D721Med (cell line): Measurements from ENCODE around the gene COL6A2.

Experiments used
- DNase-seq: peaks from one replicate; pipeline ENCODE4 v3.0.0; 2011; ENCODE audit warnings: low spot score; ENCODE audit not compliant: insufficient read length
- FAIRE-seq: peaks from 2 replicates; lab custom pipeline; 2011; peaks lifted over from hg19 to GRCh38; lab: Jason Lieb, UNC
- CTCF ChIP-seq: IDR thresholded peaks from 2 replicates; pipeline ENCODE4 v1.5.1; 2012; ENCODE audit warnings: mild to moderate bottlenecking, control low read depth; ENCODE audit not compliant: insufficient read depth; ENCODE audit errors: missing control alignments

The COL6A2 gene

GRCh38 chr21:46061518-46061917 is 36.4 kb upstream of the COL6A2 start:
- TF ChIP-seq CTCF: no peak
- no peak for DNase-seq
- FAIRE-seq: no peak

DNA sequence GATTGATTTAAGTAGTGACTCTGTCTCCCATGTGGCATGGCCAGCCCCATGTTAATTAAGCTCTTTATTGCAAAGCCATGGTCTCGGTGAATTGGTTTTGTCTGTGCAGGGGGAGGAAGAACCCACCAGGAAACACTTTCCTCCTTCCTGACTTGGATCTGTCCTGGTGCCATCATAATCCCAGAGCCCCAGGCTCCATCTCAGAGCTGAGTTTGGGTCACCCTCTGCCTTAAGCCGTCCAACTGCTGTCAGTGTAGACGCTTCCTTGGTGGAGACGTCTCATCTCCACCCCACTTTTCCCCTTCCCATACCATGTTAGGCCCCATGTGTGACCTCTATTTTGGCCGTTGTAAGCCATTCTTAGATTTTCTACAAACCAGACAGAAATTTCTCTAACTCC is 36.0 kb upstream of the COL6A2 start:
- TF ChIP-seq CTCF: no peak
- DNase-seq (no peak), FAIRE-seq (no peak)

GRCh38 chr21:46062471-46063211 is 35.3 kb upstream of the COL6A2 start:
- FAIRE-seq (no peak), DNase-seq (no peak)
- no peak for TF ChIP-seq CTCF

DNA sequence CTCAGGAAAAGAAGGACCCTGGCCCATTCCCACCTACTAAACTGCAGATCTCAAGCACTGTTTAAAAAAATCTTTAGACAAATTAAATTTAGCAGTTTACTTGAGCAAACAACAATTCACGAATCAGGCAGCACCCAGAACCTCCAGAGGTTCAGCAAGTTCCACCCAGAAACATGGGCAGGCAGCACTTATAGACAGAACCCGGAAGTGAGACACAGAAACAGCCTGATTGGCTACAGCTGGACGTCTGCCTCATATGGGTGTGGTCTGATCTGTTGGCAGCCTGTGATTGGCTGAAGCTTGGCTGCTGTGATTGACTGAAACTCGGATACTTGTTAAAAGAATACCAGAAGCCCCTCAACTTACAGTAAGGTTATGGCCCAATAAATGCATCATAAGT is 34.7 kb upstream of the COL6A2 start:
- FAIRE-seq (no peak), DNase-seq (no peak)
- TF ChIP-seq CTCF: no peak

- DNase-seq (no peak), FAIRE-seq (no peak)
- no peak for TF ChIP-seq CTCF
These were observed 33.9 kb upstream of the COL6A2 start for GRCh38 chr21:46063734-46064680.

- DNase-seq: no peak
- no peak for TF ChIP-seq CTCF
- no peak for FAIRE-seq
These were observed 33.1 kb upstream of the COL6A2 start for GRCh38 chr21:46064870-46065214.
